ENCODE results near the gene ATP2B2.

ATP2B2 gene

DNA sequence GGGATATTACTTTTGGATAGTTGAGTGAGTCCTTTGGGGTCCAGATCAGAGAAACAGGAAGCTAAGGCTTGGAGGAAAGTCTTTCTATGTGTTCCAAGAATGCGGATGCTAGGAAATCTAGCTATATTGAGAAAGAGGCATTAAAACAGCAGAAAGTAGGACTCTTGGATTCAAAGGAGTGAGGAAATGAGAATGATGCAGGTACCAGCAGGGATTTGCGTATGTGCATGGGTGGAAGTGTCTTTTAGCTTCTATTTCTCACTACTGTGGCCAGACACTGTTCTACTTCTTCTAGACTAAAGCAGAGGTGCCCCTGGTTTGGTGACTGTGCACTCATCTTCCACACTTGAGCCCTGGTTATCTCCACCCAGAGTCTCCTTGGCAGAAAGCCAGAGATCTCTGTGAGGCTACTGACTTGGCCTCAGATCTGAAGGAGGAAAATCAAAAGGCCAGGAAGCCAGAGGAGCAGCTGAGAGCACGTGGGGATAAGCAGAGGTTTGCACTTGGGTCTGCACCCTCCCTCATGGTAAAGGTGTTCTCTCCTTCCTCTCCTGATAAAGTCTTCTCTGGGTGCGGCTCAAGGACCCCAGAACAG lies 44.3 kb downstream of the ATP2B2 start:
- no peak for DNase-seq
- H3K4me3 ChIP-seq (ENCODE audit: low read depth, low read length), result no peak overlapping the region
- H3K27me3 ChIP-seq, result no peaks in the 10 kb centered on the region
- H3K4me1 ChIP-seq, result no peaks in the 10 kb centered on the region
- TF ChIP-seq CTCF (IDR thresholded peaks at IDR 0.05; ENCODE audit: low read depth, low read length), result no peak
- H3K36me3 ChIP-seq, result no peaks in the 10 kb centered on the region
- no peaks in the 10 kb centered on the region for H3K9me3 ChIP-seq

DNA sequence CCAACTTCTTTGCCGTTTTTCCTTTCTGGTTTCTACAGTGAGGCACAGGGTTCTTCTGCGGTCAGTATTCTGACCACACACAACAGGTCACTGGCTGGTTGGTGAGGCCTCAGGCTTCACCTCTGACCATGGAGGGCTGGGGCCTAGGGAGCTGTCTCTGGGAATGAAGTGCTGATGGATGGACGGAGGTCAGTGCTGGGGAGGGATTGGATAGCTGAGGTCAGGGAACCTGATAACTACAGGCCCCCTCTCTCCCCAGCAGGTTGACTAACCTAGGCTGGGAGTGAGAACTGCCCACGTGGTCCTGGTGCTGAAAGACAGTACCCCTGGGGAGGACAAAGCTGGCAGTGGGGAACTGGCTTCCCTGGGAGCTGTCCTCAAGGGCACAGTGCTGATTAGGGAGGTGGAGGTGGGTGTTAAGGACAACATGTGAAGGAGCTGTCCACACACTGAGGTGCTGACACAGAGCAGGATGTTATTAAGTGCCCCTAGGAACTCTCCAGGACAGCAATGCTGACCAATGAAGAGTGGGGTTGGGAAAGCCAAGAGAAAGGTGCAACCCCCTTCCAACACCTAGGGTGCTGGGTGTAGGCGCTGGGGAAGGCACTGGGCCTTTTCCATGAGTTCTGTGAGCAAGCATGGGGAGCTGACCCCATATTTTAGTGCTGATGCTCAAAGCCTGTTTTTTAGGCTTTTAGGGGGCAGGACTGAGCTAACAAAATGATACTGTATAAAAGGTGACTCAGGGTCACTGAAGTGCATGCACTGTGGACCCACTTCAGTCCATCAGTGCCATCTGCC lies 45.2 kb downstream of the ATP2B2 start:
- H3K4me3 ChIP-seq (ENCODE audit: low read depth, low read length), result no peak overlapping the region
- H3K27me3 ChIP-seq, result no peaks in the 10 kb centered on the region
- H3K36me3 ChIP-seq, result no peaks in the 10 kb centered on the region
- no peaks in the 10 kb centered on the region for H3K9me3 ChIP-seq
- H3K4me1 ChIP-seq, result no peaks in the 10 kb centered on the region
- no peak for TF ChIP-seq CTCF (IDR thresholded peaks at IDR 0.05; ENCODE audit: low read depth, low read length)
- DNase-seq, result no peak

- no peaks in the 10 kb centered on the region for H3K4me1 ChIP-seq
- no peak for TF ChIP-seq CTCF (IDR thresholded peaks at IDR 0.05; ENCODE audit: low read depth, low read length)
- H3K4me3 ChIP-seq (ENCODE audit: low read depth, low read length), result no peak overlapping the region
- no peaks in the 10 kb centered on the region for H3K9me3 ChIP-seq
- H3K27me3 ChIP-seq, result no peaks in the 10 kb centered on the region
- no peaks in the 10 kb centered on the region for H3K36me3 ChIP-seq
- DNase-seq, result no peak
Observed at GRCh38 chr3:10457560-10457959, 47.8 kb downstream of the ATP2B2 start.

DNA sequence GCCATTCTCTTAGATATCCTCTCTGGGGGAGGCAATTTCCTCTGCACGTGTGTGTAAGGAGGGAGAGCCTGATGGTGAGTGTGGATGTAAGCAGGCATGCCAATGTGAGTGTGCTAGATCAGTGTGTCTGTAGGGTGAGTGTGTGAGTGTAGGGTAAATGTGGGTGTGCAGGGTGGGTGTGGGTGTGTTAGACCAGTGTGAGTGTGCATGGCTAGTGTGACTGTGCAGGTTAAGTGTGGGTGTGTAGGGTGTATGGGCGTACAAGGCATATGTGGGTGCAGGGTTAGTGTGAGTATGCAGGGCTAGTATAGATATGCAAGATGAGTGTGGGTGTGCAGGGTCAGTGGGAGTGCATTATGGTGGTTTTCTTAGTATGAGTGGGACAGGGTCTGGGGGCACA lies 48.4 kb downstream of the ATP2B2 start:
- no peak overlapping the region for H3K4me3 ChIP-seq (ENCODE audit: low read depth, low read length)
- H3K27me3 ChIP-seq, result no peaks in the 10 kb centered on the region
- TF ChIP-seq CTCF (IDR thresholded peaks at IDR 0.05; ENCODE audit: low read depth, low read length), result no peak
- no peak for DNase-seq
- no peaks in the 10 kb centered on the region for H3K4me1 ChIP-seq
- H3K36me3 ChIP-seq, result no peaks in the 10 kb centered on the region
- H3K9me3 ChIP-seq, result no peaks in the 10 kb centered on the region

DNA sequence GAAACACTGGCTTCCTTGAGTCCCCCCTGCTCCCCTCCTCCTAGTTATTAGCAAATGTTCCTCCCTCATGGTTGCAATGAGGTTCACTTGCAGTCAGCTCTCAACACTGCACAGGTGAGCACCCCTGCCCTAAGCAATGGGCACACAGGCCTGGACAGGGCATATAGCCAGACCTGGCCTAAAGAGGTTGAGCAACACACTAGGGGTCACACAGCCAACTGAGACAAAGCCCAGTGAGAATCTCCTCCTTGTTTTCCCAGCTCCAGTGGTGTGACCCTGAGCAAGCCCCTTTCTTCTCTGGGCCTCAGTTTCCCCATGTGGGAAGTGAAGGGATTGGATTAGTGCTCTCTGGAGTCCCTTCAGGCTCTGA lies 49.9 kb downstream of the ATP2B2 start:
- H3K27me3 ChIP-seq, result no peaks in the 10 kb centered on the region
- H3K9me3 ChIP-seq, result no peaks in the 10 kb centered on the region
- no peak overlapping the region for H3K4me3 ChIP-seq (ENCODE audit: low read depth, low read length)
- TF ChIP-seq CTCF (IDR thresholded peaks at IDR 0.05; ENCODE audit: low read depth, low read length), result no peak
- no peaks in the 10 kb centered on the region for H3K36me3 ChIP-seq
- H3K4me1 ChIP-seq, result no peaks in the 10 kb centered on the region
- DNase-seq, result no peak

DNA sequence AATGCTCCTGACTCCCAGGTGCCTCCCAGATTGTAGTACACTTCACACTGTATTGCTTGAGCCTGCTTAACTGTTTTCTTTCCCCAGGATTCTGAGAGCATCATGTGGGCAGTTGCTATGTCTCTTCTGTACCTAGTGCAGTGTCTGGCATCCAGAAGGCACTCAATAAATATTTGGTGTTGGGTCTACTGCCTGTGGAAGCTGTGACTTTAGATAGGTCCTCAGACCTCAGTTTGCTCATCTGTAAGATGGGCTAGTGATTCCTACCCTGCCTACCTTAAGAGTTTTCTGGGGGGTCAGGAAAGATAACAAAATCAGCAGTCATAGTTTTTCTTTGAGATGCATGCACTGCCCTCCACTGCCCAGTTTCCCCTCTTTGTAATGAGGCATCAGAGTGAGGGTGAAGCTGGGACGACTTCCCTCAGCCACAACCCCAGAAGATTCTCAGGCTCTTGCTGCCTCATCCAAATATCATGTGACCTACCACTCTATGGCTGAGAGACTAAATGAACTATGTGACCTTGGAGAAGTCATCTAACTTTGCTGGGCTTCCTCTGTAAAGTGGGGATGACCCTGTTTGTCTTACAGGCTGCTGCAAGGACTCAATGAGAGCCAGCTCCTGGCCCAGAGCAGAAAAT lies 50.4 kb downstream of the ATP2B2 start:
- no peaks in the 10 kb centered on the region for H3K9me3 ChIP-seq
- no peak for DNase-seq
- no peak for TF ChIP-seq CTCF (IDR thresholded peaks at IDR 0.05; ENCODE audit: low read depth, low read length)
- no peaks in the 10 kb centered on the region for H3K36me3 ChIP-seq
- H3K27me3 ChIP-seq, result no peaks in the 10 kb centered on the region
- no peak overlapping the region for H3K4me3 ChIP-seq (ENCODE audit: low read depth, low read length)
- H3K4me1 ChIP-seq, result no peaks in the 10 kb centered on the region

All from BE2C (cell line).